ENCODE results near the gene ZNF334.

The ZNF334 gene

GRCh38 chr20:46545077-46545826 is 31.9 kb upstream of the ZNF334 start:
- DNase-seq: peak; percentile 31

- DNase-seq: no peak
Measured at GRCh38 chr20:46544576-46544975, 31.2 kb upstream of the ZNF334 start.

GRCh38 chr20:46543959-46544358 is 30.6 kb upstream of the ZNF334 start:
- no peak for DNase-seq

GRCh38 chr20:46543033-46543432 is 29.7 kb upstream of the ZNF334 start:
- DNase-seq: no peak

GRCh38 chr20:46541229-46541935 is 28.0 kb upstream of the ZNF334 start:
- DNase-seq: no peak

- no peak for DNase-seq
Measured at GRCh38 chr20:46539113-46539512, 25.8 kb upstream of the ZNF334 start.

- no peak for DNase-seq
Measured at GRCh38 chr20:46530640-46531039, 17.3 kb upstream of the ZNF334 start.

GRCh38 chr20:46523696-46524328 is 10.5 kb upstream of the ZNF334 start:
- DNase-seq: no peak

GRCh38 chr20:46523108-46523507 is 9.7 kb upstream of the ZNF334 start:
- DNase-seq: no peak

GRCh38 chr20:46520976-46521579 is 7.7 kb upstream of the ZNF334 start:
- peak; percentile 54 for DNase-seq

GRCh38 chr20:46520540-46520939 is 7.2 kb upstream of the ZNF334 start:
- DNase-seq: no peak

GRCh38 chr20:46519471-46520068 is 6.2 kb upstream of the ZNF334 start:
- DNase-seq: no peak

- DNase-seq: no peak
Measured at GRCh38 chr20:46509523-46509922, 3.8 kb downstream of the ZNF334 start.

GRCh38 chr20:46507760-46508407 is 5.5 kb downstream of the ZNF334 start:
- DNase-seq: no peak

GRCh38 chr20:46505506-46505905 is 7.9 kb downstream of the ZNF334 start:
- no peak for DNase-seq

GRCh38 chr20:46501961-46502360 is 11.4 kb downstream of the ZNF334 start:
- DNase-seq: no peak

GRCh38 chr20:46501337-46501942 is 11.9 kb downstream of the ZNF334 start:
- no peak for DNase-seq

- no peak for DNase-seq
Measured at GRCh38 chr20:46494077-46494476, 19.3 kb downstream of the ZNF334 start.

GRCh38 chr20:46491354-46491753 is 22.0 kb downstream of the ZNF334 start:
- DNase-seq: no peak

- no peak for DNase-seq
Measured at GRCh38 chr20:46488451-46488850, 24.9 kb downstream of the ZNF334 start.

GRCh38 chr20:46487628-46488027 is 25.7 kb downstream of the ZNF334 start:
- DNase-seq: no peak

- DNase-seq: no peak
Measured at GRCh38 chr20:46485431-46485830, 27.9 kb downstream of the ZNF334 start.

All from CD4-positive, alpha-beta T cell treated with Interleukin-21 for 1 hour (primary cell).